Panc1 (cell line): ENCODE data around the gene PSMD13. TPM values are rescaled to one million over a fixed set of nuclear protein-coding genes. Genes with fewer than 3 reads are reported as not detected.
A peak's percentile ranks its signal among the peaks of the same experiment; 100 is the strongest.

Source experiments
- ATAC-seq: fragments of 200-7000 bp; cut with Tn5 transposase; 2 replicates; pipeline ENCODE4 v1.9.1; 2020; ENCODE audit warnings: mild to moderate bottlenecking, moderate library complexity
- BruUV-seq: library from RNA; stranded (reverse); fragments of 400-500 nt; replicated peaks from 2 replicates; lab custom pipeline; 2021; lab: Mats Ljungman, UMichigan
- CTCF ChIA-PET: fragments of 300-600 bp; sonication (Branson Sonifier 250); formaldehyde crosslinking; loops from one replicate; lab custom pipeline; 2022; ENCODE audit warnings: antibody characterized with exemption; lab: Charles Lee
- POLR2A ChIA-PET: fragments of 300-600 bp; sonication (Branson Sonifier 250); formaldehyde crosslinking; loops from one replicate; lab custom pipeline; 2022; ENCODE audit warnings: antibody characterized with exemption; lab: Charles Lee
- DNase-seq: peaks from one replicate; pipeline ENCODE4 v3.0.0-alpha.2; 2010; ENCODE audit warnings: low read depth, low spot score
- H3K27ac ChIP-seq: 2 replicates; pipeline ENCODE4 v1.5.1; 2011; ENCODE audit warnings: mild to moderate bottlenecking, low read length, inconsistent platforms
- H3K27me3 ChIP-seq: fragments of 200-500 bp; sonication (Bioruptor generic); 2 replicates; pipeline ENCODE4 v1.6.0; 2014; ENCODE audit warnings: low read length, inconsistent platforms; ENCODE audit not compliant: control insufficient read depth, insufficient read depth
- H3K36me3 ChIP-seq: fragments of 200-500 bp; sonication (Bioruptor generic); 2 replicates; pipeline ENCODE4 v1.5.1; 2014; ENCODE audit warnings: inconsistent platforms, mild to moderate bottlenecking, low read length, moderate library complexity; ENCODE audit not compliant: control insufficient read depth, insufficient read depth
- H3K4me1 ChIP-seq: 2 replicates; pipeline ENCODE4 v1.5.1; 2011; ENCODE audit warnings: inconsistent platforms, mild to moderate bottlenecking, low read length, moderate library complexity; ENCODE audit not compliant: control insufficient read depth, insufficient read depth
- H3K4me3 ChIP-seq, 2 experiments: 2 replicates each; pipeline ENCODE4 v1.5.1; 2011 to 2012; ENCODE audit warnings: low read depth in 2 of 2, low read length in 2 of 2, mild to moderate bottlenecking in 2 of 2, inconsistent platforms in 1 of 2, moderate library complexity in 1 of 2
- H3K9me3 ChIP-seq: fragments of 200-500 bp; sonication (Bioruptor generic); 2 replicates; pipeline ENCODE4 v1.5.1; 2014; ENCODE audit warnings: low read depth, mild to moderate bottlenecking, inconsistent platforms, low read length, moderate library complexity; ENCODE audit not compliant: control insufficient read depth, insufficient read depth
- CTCF ChIP-seq: fragments of 450-650 bp; IDR thresholded peaks from 2 replicates; pipeline ENCODE4 v1.5.1; 2017; ENCODE audit warnings: mild to moderate bottlenecking
- POLR2AphosphoS5 ChIP-seq: IDR thresholded peaks from 2 replicates; pipeline ENCODE4 v1.6.1; 2012; ENCODE audit warnings: mild to moderate bottlenecking, low read depth, low read length, moderate library complexity
- REST ChIP-seq, 2 experiments: IDR thresholded peaks; 2 replicates each; pipeline ENCODE4 v1.6.1; 2011 to 2012; ENCODE audit warnings: low read depth in 2 of 2, control low read depth in 1 of 2, low read length in 1 of 2, mild to moderate bottlenecking in 1 of 2, moderate library complexity in 1 of 2; ENCODE audit not compliant: insufficient read depth in 1 of 2
- SIN3A ChIP-seq: IDR thresholded peaks from 2 replicates; pipeline ENCODE4 v1.6.1; 2012; ENCODE audit warnings: low read depth, mild to moderate bottlenecking, low read length, moderate library complexity, borderline replicate concordance; ENCODE audit not compliant: insufficient read depth
- TCF7L2 ChIP-seq: IDR thresholded peaks from 2 replicates; pipeline ENCODE4 v1.6.1; 2011; ENCODE audit warnings: mild to moderate bottlenecking, low read depth, low read length, inconsistent platforms
- in situ Hi-C: cut with HindIII; loops from 2 replicates; pipeline ENCODE4 v1.10.0; 2016; ENCODE audit warnings: low sequenced_read_pairs, low pct_unique_long_range_greater_than_20kb
- intact Hi-C: fragments of 100-400 bp; cut with micrococcal nuclease; formaldehyde crosslinking; loops from one replicate; pipeline ENCODE4 v1.10.0; 2022; ENCODE audit not compliant: unreplicated experiment
- total RNA-seq: library from RNA; stranded (reverse); gene quantifications from one replicate; pipeline ENCODE4 v1.2.1, GENCODE V29; 2021; ENCODE audit not compliant: unreplicated experiment

Gene PSMD13
- total RNA-seq, 1 experiment from 2014 or later: 271 TPM

GRCh38 chr11:215581-216037 is 21.2 kb upstream of the PSMD13 start:
- Histone ChIP-seq H3K27ac (no peak overlapping the region), H3K9me3 (no peaks in the 10 kb centered on the region), H3K4me3 (no peak overlapping the region), H3K36me3 (peaks cover 25% of the 10 kb centered on the region), H3K4me1 (peaks cover 7% of the 10 kb centered on the region), H3K27me3 (no peaks in the 10 kb centered on the region)
- CTCF ChIA-PET: interaction anchor here (0.8 to 1.2 kb wide), 2 partner anchors 19 to 91 kb away, joined by 3 read pairs; no protein-coding TSS in a partner anchor
- POLR2A ChIA-PET: interaction anchor here (0.5 to 1.1 kb wide), 6 partner anchors 14 to 303 kb away, joined by 3 to 5 read pairs (median 3); no protein-coding TSS in a partner anchor
- TF ChIP-seq SIN3A (0 out of 2 replicates have a peak, but pooled peaks have one; percentile 74), CTCF (no peak), TCF7L2 (no peak), POLR2AphosphoS5 (peak; percentile 84; the same call in 1 of the 2 replicates), REST (IDR thresholded peaks at IDR 0.05; ENCODE audit: insufficient read depth in 1 of 2, low read depth in 2 of 2, low read length in 1 of 2) (no peak)
- intact Hi-C loops: loop anchor here (10.0 kb wide), 1 partner anchor 139 kb away; no protein-coding TSS in a partner anchor
- in situ Hi-C loops: no loop called here
- peak; percentile 40 for ATAC-seq
- no peak for DNase-seq
- no TSS peak for BruUV-seq

- H3K36me3 ChIP-seq: peaks cover 19% of the 10 kb centered on the region
- DNase-seq: no peak
- POLR2A ChIA-PET: interaction anchor here (0.5 to 1.1 kb wide), 6 partner anchors 14 to 303 kb away, joined by 3 to 5 read pairs (median 3); no protein-coding TSS in a partner anchor
Measured at GRCh38 chr11:216081-216974, 20.4 kb upstream of the PSMD13 start.

More at GRCh38 chr11:216081-216974, 20.4 kb upstream of the PSMD13 start:
- Histone ChIP-seq H3K27me3 (no peaks in the 10 kb centered on the region), H3K4me3 (no peak overlapping the region), H3K27ac (no peak overlapping the region), H3K9me3 (no peaks in the 10 kb centered on the region), H3K4me1 (no peaks in the 10 kb centered on the region; the same call in 1 of the 2 replicates)
- in situ Hi-C loops: no loop called here
- BruUV-seq: TSS peak; percentile 70
- CTCF ChIA-PET: interaction anchor here (0.8 to 1.2 kb wide), 2 partner anchors 19 to 90 kb away, joined by 3 read pairs; no protein-coding TSS in a partner anchor
- intact Hi-C loops: loop anchor here (10.0 kb wide), 1 partner anchor 138 kb away; no protein-coding TSS in a partner anchor
- no peak for TF ChIP-seq SIN3A
- peak; percentile 23; the same call in 1 of the 2 replicates for TF ChIP-seq POLR2AphosphoS5
- ATAC-seq: peak; percentile 37
